NCI-H1694 treated with DMSO at 0.1 percent for 48 hours (cell line): ENCODE measurements around the gene BICRA.
"Not testable (repeated sequence)": the region's sequence is repeated elsewhere in the genome, so short reads cannot be mapped to it uniquely, and the experiment has no call there.

Experiments used
- DNase-seq: peaks from one replicate; lab custom pipeline; 2025; lab: John Stamatoyannopoulos, UW

Gene BICRA

GRCh38 chr19:47694466-47695273 lies 85.7 kb downstream of the BICRA start:
- DNase-seq = no peak

DNA sequence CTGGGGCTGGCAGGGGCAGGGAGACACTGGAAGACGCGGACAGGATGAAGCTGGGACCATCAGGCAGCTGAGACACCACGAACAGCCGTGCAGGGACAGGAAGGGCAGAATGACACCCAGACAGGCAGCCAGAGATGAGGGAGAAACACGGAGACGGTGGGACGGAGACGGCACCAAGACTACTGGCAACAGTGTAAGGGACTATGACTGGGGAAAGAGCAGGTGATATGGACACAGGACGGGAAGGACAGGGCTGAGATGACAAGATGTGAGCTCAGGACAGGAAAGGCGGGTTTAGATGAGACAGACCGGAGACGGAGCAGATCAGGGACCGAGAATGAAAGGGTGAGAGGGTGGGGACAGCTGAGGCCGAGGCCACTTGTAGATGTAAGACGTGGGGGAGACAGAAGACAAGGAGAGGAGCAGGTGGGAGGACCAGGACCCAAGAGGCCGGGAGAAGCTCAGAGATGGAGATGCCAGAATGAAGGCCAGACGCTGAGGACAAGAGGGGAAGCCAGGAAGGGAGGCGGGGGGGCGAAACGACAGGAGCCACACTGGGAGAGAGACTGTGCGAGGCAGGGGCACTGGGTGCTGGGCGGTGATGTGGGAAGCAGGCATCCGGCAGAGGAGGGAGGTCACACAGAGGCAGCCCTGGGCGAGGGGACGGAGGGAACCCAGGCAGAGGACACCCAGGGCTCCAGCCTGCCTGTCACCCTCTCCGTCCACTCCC lies 86.8 kb downstream of the BICRA start:
- DNase-seq = no peak

- no peak for DNase-seq
Observed at GRCh38 chr19:47696635-47697034, 87.7 kb downstream of the BICRA start.

GRCh38 chr19:47697863-47698609 lies 89.1 kb downstream of the BICRA start:
- peak; percentile 70 for DNase-seq

DNA sequence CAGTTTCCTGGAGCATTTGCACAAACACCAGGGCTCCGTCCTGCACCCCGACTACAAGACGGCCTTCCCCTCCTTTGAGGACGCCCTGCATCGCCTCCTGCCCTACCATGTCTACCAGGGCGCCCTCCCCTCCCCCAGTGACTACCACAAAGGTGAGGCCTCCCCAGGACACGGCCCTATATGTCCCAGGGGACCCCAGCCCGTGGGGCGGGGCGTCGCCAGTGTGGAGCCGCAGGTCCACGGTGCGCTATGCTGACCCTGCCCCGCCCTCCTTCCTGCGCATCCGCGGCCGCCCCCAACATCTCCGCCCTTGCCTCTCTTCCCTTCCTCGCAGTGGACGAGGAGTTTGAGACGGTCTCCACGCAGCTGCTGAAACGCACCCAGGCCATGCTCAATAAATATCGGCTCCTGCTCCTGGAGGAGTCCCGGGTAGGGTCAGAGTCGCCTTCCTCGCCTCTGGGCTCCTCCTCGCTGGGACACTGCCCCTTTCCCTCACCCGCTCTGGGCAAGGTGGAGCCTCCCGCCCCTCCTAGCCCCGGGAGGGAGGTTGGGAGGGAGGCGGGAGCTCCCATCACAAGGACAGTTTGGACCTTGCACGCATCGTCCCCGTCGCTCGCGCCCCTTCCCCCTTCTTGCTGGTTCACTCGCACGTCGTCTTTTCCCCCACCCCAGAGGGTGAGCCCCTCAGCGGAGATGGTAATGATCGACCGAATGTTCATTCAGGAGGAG lies 89.9 kb downstream of the BICRA start:
- no peak for DNase-seq

DNA sequence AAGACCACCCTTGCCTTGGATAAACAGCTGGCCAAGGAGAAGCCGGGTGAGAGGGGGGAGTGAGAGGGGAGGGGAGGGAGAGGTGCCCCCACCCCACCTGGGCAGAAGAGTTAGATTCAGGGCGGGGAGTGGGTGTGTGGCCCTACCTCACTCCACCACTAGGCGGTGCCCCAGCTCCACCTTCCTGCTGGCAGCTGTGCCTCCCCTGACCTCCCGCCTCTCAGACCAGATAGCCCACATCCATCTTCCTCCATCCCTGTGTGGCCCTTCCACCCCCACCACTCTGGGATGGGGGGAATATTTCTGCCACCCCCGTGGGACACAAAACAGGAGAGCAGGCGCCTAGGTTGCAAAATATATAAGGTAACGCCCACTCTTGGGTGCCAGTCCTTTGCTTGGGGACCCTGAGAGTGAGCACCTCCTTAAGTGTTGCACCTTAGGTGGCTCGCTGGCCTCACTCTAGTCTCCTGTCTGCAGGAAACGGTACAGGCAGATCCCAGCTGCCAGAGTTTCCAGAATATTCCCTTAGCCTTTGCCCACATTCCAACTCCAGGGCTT lies 90.5 kb downstream of the BICRA start:
- no peak for DNase-seq

- DNase-seq = no peak
Observed at GRCh38 chr19:47700934-47701716, 92.2 kb downstream of the BICRA start.

- no peak for DNase-seq
Observed at GRCh38 chr19:47701717-47702552, 93.0 kb downstream of the BICRA start.

DNA sequence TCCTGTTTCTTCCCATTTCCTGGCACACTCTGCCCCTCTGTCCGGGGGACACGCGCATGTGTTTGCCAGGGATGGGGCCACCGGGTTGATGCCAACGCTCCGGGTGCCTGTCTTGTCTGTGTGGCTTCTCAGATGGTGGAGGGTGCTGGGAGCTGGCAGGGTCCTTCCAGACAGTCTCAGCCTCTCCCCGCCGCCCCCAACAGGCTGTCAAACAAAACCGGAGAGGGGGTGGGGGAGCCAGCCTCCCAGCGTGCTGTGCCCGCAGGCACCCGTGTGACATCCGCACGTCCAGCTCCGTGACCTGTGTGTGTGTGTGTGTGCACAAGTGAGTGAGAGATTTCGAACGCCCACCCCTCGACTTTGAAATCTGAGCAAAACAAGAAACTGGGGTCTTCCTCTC lies 93.7 kb downstream of the BICRA start:
- no peak for DNase-seq

DNA sequence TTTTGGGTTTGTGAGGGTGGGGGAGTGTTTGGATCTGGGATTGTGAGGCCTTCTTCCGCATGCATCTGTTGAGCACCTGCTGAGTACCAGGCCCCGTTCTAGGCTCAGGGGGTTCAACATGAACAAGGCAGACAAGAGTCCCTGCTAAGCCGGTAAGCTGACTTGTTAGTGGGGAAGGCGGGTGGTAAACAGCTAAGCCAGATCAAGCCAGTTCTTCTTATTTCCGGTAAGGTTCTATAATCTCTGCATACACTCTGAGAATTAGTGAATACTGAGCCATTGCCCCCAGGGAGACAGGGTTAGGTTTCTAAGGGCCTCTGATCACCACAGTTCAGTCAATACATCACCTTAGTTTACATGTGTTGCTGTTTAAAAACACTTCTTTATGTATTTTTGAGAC lies 94.4 kb downstream of the BICRA start:
- DNase-seq = no peak

GRCh38 chr19:47704024-47704423 lies 95.1 kb downstream of the BICRA start:
- no peak for DNase-seq

DNA sequence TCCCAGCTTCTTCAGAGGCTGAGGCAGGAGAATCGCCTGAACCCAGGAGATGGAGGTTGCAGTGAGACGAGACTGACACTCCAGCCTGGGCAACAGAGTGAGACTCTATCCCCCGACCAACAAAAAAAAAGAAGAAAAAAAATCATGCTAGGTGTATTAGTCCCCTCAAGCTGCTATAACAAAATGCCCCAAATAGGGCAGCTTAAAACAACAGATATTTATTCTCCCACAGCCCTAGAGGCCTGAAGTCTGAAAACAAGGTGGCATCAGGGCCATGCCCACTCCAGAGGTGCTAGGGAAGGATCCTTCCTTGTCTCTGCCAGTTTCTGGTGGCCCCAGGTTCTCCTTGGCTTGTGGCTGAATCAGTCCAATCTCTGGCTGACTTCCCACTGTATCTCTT lies 95.7 kb downstream of the BICRA start:
- DNase-seq = no peak

DNA sequence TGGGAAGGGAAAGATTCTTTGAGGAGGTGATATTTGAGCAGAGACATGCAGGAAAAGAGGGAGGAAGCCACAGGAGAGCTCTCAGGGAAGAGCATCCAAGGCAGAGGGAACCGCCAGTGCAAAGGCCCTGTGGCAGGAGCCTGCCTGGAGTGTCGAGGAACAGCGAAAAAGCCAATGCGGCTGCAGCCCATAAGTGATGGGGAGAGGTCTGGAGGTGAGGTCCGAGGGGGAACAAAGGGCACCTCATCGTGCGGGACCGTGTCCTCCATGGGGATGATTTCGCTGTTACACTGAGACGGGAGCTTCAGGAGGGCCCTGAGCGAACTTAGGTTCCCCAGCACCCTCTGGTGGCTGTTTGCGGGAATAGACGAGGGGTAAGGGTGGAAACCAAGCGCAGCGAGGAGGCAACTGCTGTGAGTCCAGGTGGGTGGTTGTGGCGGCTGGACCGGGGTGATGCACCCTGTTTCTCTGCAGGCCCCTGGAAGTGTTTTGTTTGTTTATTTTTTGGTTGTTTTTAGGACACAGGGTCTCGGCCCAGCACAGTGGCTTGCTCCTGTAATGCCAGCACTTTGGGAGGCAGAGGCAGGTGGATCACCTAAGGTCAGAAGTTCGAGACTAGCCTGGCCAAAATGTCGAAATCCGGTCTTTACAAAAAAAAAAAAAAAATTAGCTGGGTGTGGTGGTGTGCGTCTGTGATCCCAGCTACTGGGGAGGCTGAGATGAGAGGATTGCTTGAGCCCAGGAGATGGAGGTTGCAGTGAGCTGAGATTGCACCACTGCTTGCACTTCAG lies 98.4 kb downstream of the BICRA start:
- DNase-seq = peak; percentile 67

- no peak for DNase-seq
Observed at GRCh38 chr19:47711652-47712242, 102.8 kb downstream of the BICRA start.

GRCh38 chr19:47713046-47714021 lies 104.4 kb downstream of the BICRA start, which contains the start of gene EHD2:
Gene EHD2 (plus strand): TSS chr19:47713422. CDS start chr19:47716613, 3,191 bp downstream.
- DNase-seq = peak; percentile 41

DNA sequence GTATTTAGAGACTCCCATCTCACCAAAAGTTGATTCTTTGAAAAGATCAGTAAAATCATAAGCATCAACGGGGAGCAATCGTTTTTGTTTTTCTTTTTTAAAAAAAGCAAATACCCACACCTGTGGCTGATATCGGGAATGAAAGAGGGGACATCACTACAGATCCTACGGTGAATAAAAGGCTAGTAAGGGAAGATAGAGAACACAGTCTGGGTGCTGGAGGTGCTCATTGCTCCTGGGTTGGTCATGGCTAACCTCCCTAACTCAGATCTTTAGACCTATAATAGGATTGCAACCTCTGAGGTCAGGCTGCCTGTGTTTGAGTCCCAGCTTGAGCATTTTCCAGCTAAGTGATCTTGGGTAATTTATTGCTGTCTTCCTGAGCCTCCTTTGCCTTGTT lies 105.4 kb downstream of the BICRA start:
- no peak for DNase-seq

DNA sequence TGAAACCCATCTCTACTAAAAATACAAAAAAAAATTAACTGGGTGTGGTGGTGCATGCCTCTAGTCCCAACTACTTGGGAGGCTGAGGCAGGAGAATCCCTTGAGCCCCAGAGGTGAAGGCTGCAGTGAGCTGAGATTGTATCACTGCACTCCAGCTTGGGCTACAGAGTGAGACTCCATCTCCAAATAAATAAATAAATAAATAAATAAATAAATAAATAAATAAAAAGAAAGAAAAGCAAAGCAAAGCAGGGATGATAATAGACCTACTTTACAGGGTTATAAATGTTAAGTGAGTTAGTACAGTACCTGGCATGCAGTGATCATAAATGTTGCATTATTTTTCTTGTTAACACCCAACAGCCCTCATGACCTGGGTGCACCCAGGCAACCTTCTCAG lies 105.9 kb downstream of the BICRA start:
- DNase-seq = not testable (repeated sequence)
